Measurements from ENCODE around the gene AKAP7.

Gene AKAP7

GRCh38 chr6:131226459-131227157, 91.3 kb downstream of the AKAP7 start:
- in situ Hi-C loops (cut with HindIII; ENCODE audit: low sequenced_read_pairs) = no loop called here
- H3K4me3 ChIP-seq (ENCODE audit: low read depth, low read length) = no peak overlapping the region
- no peak for TF ChIP-seq CTCF (IDR thresholded peaks at IDR 0.05; ENCODE audit: low read depth, low read length)
- no peak for DNase-seq (ENCODE audit: low read depth, low spot score)

- no peak for DNase-seq (ENCODE audit: low read depth, low spot score)
- in situ Hi-C loops (cut with HindIII; ENCODE audit: low sequenced_read_pairs) = no loop called here
- no peak overlapping the region for H3K4me3 ChIP-seq (ENCODE audit: low read depth, low read length)
- no peak for TF ChIP-seq CTCF (IDR thresholded peaks at IDR 0.05; ENCODE audit: low read depth, low read length)
These were observed 91.9 kb downstream of the AKAP7 start for GRCh38 chr6:131227158-131227543.

- no peak for TF ChIP-seq CTCF (IDR thresholded peaks at IDR 0.05; ENCODE audit: low read depth, low read length)
- no peak overlapping the region for H3K4me3 ChIP-seq (ENCODE audit: low read depth, low read length)
- in situ Hi-C loops (cut with HindIII; ENCODE audit: low sequenced_read_pairs) = no loop called here
- no peak for DNase-seq (ENCODE audit: low read depth, low spot score)
These were observed 95.8 kb downstream of the AKAP7 start for GRCh38 chr6:131231103-131231502.

GRCh38 chr6:131231891-131232290, 96.6 kb downstream of the AKAP7 start:
- no peak for TF ChIP-seq CTCF (IDR thresholded peaks at IDR 0.05; ENCODE audit: low read depth, low read length)
- no peak overlapping the region for H3K4me3 ChIP-seq (ENCODE audit: low read depth, low read length)
- DNase-seq (ENCODE audit: low read depth, low spot score) = no peak
- in situ Hi-C loops (cut with HindIII; ENCODE audit: low sequenced_read_pairs) = no loop called here

- no peak overlapping the region for H3K4me3 ChIP-seq (ENCODE audit: low read depth, low read length)
- TF ChIP-seq CTCF (IDR thresholded peaks at IDR 0.05; ENCODE audit: low read depth, low read length) = no peak
- in situ Hi-C loops (cut with HindIII; ENCODE audit: low sequenced_read_pairs) = no loop called here
- DNase-seq (ENCODE audit: low read depth, low spot score) = no peak
These were observed 109.7 kb downstream of the AKAP7 start for GRCh38 chr6:131244942-131245341.

- TF ChIP-seq CTCF (IDR thresholded peaks at IDR 0.05; ENCODE audit: low read depth, low read length) = no peak
- in situ Hi-C loops (cut with HindIII; ENCODE audit: low sequenced_read_pairs) = no loop called here
- DNase-seq (ENCODE audit: low read depth, low spot score) = peak; percentile 65
- peak overlapping the region; percentile 49 for H3K4me3 ChIP-seq (ENCODE audit: low read depth, low read length)
These were observed 114.9 kb downstream of the AKAP7 start for GRCh38 chr6:131250122-131250521.
